Thyroid gland (tissue), 4 donors: Measurements from ENCODE around the gene VPS54.

ENCODE experiments used
- POLR2A ChIP-seq, 2 donors: fragments of 450-650 bp; IDR thresholded peaks; one replicate each; pipeline ENCODE4 v1.6.1; 2017; ENCODE audit warnings: antibody characterized with exemption in 2 of 2, mild to moderate bottlenecking in 2 of 2, moderate library complexity in 1 of 2
- TF ChIP-seq, protein P1 (sequence below), 6 experiments: fragments of 200-600 bp in 3 of 6; fragments of 450-650 bp in 3 of 6; sonication (generic) in 3 of 6; IDR thresholded peaks; one replicate each; pipeline ENCODE4 v1.5.1; 2016 to 2019; ENCODE audit warnings: antibody characterized with exemption in 6 of 6, mild to moderate bottlenecking in 2 of 6, inconsistent platforms in 1 of 6, moderate library complexity in 1 of 6

- TF ChIP-seq, protein P1, sequence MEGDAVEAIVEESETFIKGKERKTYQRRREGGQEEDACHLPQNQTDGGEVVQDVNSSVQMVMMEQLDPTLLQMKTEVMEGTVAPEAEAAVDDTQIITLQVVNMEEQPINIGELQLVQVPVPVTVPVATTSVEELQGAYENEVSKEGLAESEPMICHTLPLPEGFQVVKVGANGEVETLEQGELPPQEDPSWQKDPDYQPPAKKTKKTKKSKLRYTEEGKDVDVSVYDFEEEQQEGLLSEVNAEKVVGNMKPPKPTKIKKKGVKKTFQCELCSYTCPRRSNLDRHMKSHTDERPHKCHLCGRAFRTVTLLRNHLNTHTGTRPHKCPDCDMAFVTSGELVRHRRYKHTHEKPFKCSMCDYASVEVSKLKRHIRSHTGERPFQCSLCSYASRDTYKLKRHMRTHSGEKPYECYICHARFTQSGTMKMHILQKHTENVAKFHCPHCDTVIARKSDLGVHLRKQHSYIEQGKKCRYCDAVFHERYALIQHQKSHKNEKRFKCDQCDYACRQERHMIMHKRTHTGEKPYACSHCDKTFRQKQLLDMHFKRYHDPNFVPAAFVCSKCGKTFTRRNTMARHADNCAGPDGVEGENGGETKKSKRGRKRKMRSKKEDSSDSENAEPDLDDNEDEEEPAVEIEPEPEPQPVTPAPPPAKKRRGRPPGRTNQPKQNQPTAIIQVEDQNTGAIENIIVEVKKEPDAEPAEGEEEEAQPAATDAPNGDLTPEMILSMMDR (IDR thresholded peaks at IDR 0.05): no peak
- no peak for TF ChIP-seq POLR2A (IDR thresholded peaks at IDR 0.05)
Observed at GRCh38 chr2:63950414-63950813, 68.8 kb downstream of the VPS54 start.
